Spleen (tissue), 7 donors: ENCODE data around the gene ST6GALNAC1.

Source experiments
- CTCF ChIP-seq, 11 experiments: fragments of 200-600 bp in 7 of 11; fragments of 450-650 bp in 4 of 11; sonication (generic) in 4 of 11; IDR thresholded peaks in 8 of 11; conservative IDR thresholded peaks in 3 of 11; 1 replicate in 7 of 11; 2 replicates in 4 of 11; pipeline versions ENCODE4 v1.4.0 to v1.8.0; 2016 to 2021; ENCODE audit warnings: antibody characterized with exemption in 11 of 11, inconsistent platforms in 4 of 11, mild to moderate bottlenecking in 1 of 11
- POLR2AphosphoS5 ChIP-seq, 3 donors: sonication (generic); formaldehyde crosslinking; IDR thresholded peaks; one replicate each; pipeline ENCODE4 v1.5.1; 2017; ENCODE audit warnings: antibody characterized with exemption in 3 of 3
- donor health status: DM: no; HTN: no; CAD: no; lungs with moderate emphysema.
- donor health status: DM: no; HTN: no; CAD: no.
- donor health status: DM: no; HTN: no; CAD: no.

GRCh38 chr17:76614912-76615617 is 28.5 kb downstream of the ST6GALNAC1 start:
- TF ChIP-seq POLR2AphosphoS5 (IDR thresholded peaks at IDR 0.05) (no peak), CTCF (IDR thresholded peaks at IDR 0.05 in 8 of 11, conservative IDR thresholded peaks at IDR 0.05 in 3 of 11) (no peak)
